ENCODE data around the gene SH3PXD2A.
A peak's percentile ranks its signal among the peaks of the same experiment; 100 is the strongest.

Gene SH3PXD2A

GRCh38 chr10:103855424-103855823, at the start of gene SH3PXD2A:
Gene SH3PXD2A, minus strand, starts transcription at chr10:103855576. Its CDS starts 310 bp downstream, at chr10:103855266.
- peak; percentile 71 for DNase-seq (ENCODE audit: low spot score)

- DNase-seq (ENCODE audit: low spot score), result no peak
Observed at GRCh38 chr10:103901299-103901698, 45.9 kb upstream of the SH3PXD2A start.

GRCh38 chr10:103899312-103899711, 43.9 kb upstream of the SH3PXD2A start:
- DNase-seq (ENCODE audit: low spot score), result no peak

GRCh38 chr10:103897241-103897774, 41.9 kb upstream of the SH3PXD2A start:
- no peak for DNase-seq (ENCODE audit: low spot score)

GRCh38 chr10:103896225-103896624, 40.8 kb upstream of the SH3PXD2A start:
- no peak for DNase-seq (ENCODE audit: low spot score)

GRCh38 chr10:103895411-103896186, 40.2 kb upstream of the SH3PXD2A start:
- DNase-seq (ENCODE audit: low spot score), result no peak

GRCh38 chr10:103894441-103894864, 39.1 kb upstream of the SH3PXD2A start:
- DNase-seq (ENCODE audit: low spot score), result no peak

GRCh38 chr10:103893817-103894216, 38.4 kb upstream of the SH3PXD2A start:
- DNase-seq (ENCODE audit: low spot score), result no peak

GRCh38 chr10:103892181-103892580, 36.8 kb upstream of the SH3PXD2A start:
- no peak for DNase-seq (ENCODE audit: low spot score)

- DNase-seq (ENCODE audit: low spot score), result no peak
Observed at GRCh38 chr10:103890688-103891087, 35.3 kb upstream of the SH3PXD2A start.

- DNase-seq (ENCODE audit: low spot score), result no peak
Observed at GRCh38 chr10:103890194-103890658, 34.9 kb upstream of the SH3PXD2A start.

- DNase-seq (ENCODE audit: low spot score), result no peak
Observed at GRCh38 chr10:103889121-103889720, 33.8 kb upstream of the SH3PXD2A start.

GRCh38 chr10:103888113-103888841, 32.9 kb upstream of the SH3PXD2A start:
- DNase-seq (ENCODE audit: low spot score), result peak; percentile 28

GRCh38 chr10:103885617-103886016, 30.2 kb upstream of the SH3PXD2A start:
- no peak for DNase-seq (ENCODE audit: low spot score)

- peak; percentile 47 for DNase-seq (ENCODE audit: low spot score)
Observed at GRCh38 chr10:103884681-103885139, 29.3 kb upstream of the SH3PXD2A start.

GRCh38 chr10:103882285-103883007, 27.1 kb upstream of the SH3PXD2A start:
- no peak for DNase-seq (ENCODE audit: low spot score)

- DNase-seq (ENCODE audit: low spot score), result no peak
Observed at GRCh38 chr10:103881416-103882284, 26.3 kb upstream of the SH3PXD2A start.

GRCh38 chr10:103879831-103880230, 24.5 kb upstream of the SH3PXD2A start:
- DNase-seq (ENCODE audit: low spot score), result no peak

- DNase-seq (ENCODE audit: low spot score), result no peak
Observed at GRCh38 chr10:103879409-103879808, 24.0 kb upstream of the SH3PXD2A start.

GRCh38 chr10:103877861-103878260, 22.5 kb upstream of the SH3PXD2A start:
- no peak for DNase-seq (ENCODE audit: low spot score)

GRCh38 chr10:103876155-103876554, 20.8 kb upstream of the SH3PXD2A start:
- no peak for DNase-seq (ENCODE audit: low spot score)

Measured in HuH-7.5 (cell line).